PFSK-1 (cell line): ENCODE results near the gene GP1BB.

Experiments used
- POLR2AphosphoS5 ChIP-seq: IDR thresholded peaks from 2 replicates; pipeline ENCODE4 v1.6.1; 2012; ENCODE audit warnings: low read depth, mild to moderate bottlenecking, control low read depth, low read length, moderate library complexity
- SIN3A ChIP-seq: IDR thresholded peaks from 2 replicates; pipeline ENCODE4 v1.6.1; 2012; ENCODE audit warnings: mild to moderate bottlenecking, low read length, moderate library complexity, borderline replicate concordance; ENCODE audit not compliant: insufficient read depth

DNA sequence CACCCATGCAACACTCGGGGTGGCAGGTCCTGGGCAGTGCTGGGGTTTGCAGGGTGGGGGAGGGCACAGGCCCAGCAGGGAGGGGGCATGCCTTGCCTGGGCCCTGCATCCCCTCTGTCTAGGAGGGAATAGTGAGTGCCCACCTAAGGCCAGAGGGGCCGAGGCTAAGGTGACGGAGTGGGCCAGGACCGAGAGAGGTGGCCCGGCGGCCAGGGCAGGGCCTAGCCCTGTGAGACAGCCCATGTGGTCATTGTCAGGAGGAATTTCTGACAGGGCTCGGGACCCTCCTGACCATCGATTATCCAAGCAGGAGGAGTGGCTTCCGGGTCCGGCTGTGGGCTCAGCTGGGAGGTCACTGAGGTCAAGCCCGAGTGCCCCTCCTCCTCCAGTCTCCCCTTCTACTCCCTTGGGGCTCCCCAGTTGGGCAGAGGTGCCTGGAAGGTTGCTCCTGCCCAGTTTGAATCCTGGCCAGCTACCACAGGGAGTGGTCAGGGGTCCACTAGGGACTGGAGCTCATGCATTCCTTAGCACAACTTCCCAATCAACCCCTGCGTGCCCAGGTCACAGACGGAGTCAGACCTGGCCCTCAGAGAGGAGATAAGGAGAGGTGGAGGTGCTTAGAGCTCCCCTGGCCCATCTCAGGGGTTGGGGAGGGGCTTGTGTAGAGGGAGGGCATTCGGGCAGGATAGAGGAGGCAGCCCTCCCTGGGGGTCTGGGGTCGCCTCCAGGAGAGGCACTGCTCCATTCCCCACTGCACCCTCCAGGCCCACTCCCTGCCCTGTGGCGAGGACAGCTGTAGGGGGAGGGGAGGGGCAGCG lies 14.7 kb downstream of the GP1BB start:
- TF ChIP-seq POLR2AphosphoS5 (no peak), SIN3A (no peak)
